Stimulated activated CD4-positive, alpha-beta T cell treated with anti-CD3 and anti-CD28 coated beads, TNF-alpha, amount 100 ng/mL, for 1 hour (primary cell): Measurements from ENCODE around the gene LMF1.
"Not testable (repeated sequence)": the region's sequence is repeated elsewhere in the genome, so short reads cannot be mapped to it uniquely, and the experiment has no call there.

Experiments used
- DNase-seq, 3 donors: peaks; one replicate each; pipeline ENCODE4 v3.0.0-alpha.2; 2020; ENCODE audit warnings: low read depth in 3 of 3, low spot score in 1 of 3

Gene LMF1

DNA sequence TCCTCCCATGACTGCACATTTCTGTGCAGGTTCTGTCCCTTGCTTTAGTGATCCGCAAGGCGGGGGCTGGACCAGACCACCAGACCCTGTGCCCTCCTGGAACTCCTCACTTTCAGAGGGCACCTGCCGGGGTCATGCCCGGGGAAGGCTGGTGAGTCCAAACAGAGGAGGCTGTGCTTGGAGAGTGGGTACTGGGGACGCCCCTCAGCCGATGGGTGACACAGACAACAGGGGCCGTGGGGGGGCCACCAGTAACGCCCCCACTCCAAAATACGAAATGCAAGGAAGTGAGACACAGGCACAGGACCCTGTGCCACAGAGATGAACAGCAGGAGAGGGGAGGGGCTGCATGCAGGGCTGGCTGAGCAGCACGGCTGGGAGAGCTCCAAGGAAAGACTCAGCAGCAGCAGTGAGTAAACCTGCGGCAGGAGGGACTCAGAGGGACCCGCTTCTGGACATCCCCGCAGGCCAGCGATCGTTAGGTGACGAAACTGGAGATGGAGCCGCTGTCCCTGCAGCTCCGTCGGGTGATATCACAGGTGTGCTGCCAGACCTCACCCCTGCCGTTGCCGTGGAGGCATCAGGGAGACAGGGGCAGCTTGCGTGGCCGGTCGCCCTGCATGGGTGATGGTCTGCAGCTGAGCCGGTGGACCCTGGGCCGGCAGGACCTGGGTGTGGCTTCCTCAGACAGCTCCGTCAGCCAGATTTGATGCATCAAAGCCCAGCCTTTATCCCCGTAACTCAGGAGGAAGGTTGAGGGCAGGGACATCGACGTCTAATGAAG, 99.0 kb downstream of the LMF1 start:
- DNase-seq, result no peak

DNA sequence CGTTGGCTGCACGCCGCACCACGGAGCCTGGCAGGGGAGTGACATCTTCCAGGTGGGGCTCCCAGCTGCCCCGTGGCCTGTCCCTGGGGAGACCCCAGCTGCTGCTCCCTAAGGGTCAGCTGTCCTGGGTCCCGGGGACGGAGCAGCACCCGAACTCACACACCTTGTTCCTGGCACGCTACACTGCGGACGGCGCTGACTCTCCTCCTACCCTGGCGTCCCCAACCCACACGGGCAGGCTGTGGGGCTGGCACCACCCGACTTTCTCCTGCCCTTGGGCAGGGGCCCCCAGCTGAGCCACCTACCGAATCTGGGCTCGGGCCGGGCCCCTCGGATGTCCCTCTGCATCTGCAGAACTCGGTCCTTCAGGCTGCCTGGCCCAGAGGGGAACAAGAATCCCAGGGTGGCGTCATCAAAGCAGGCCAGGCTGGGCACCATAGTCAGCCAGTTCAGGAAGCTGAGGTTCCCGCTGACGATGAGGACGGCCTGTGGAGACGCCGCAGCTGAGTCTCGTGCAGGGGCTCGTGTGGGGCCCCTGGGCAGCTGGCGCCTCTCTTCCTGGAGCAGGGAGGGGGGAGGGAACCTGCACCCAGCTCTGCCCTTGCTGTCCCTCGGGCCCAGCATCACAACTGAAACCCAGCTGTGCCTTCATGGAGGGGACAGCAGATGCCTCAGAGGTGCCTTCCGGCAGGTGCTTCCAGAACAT, 99.8 kb downstream of the LMF1 start:
- no peak for DNase-seq

DNA sequence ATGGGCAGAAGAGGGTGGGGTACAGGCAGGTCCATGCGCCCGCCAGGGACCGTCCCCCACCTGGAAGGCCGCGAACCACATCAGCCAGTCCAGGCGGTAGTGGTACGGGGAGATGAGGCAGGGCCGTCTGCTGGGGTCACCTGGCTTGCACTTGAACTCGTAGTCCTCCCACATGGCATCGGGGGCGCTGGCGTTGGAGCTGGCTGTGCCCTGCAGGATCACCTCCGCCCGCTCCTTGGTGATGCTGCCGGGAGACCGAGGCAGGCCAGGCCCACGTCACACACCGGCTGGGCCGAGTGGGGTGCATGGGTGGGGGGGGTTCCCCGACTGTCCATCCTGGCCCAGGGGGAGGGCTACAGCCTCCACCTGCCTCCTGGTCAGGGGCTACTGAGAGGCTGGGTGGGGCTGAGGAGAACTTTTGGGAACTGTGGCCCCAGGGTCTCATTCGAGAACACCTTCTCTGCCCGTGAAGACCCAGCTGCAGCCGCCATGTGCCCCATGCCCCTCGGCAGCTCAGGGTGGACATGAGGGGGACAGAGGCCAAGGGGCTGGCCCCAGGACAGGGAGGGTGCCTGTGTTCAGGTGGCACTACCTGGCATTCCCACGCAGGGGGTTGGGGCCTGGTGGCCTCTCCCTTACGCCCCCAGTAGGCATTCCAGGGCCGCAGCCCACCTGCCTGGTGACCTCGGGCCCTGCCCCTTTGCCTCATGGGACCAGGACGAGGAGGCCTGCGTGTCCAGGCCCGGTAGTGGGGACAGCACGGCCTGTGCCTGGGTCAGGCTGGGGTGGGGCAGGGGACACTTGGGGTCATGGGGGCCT, 100.8 kb downstream of the LMF1 start:
- DNase-seq, result no peak

DNA sequence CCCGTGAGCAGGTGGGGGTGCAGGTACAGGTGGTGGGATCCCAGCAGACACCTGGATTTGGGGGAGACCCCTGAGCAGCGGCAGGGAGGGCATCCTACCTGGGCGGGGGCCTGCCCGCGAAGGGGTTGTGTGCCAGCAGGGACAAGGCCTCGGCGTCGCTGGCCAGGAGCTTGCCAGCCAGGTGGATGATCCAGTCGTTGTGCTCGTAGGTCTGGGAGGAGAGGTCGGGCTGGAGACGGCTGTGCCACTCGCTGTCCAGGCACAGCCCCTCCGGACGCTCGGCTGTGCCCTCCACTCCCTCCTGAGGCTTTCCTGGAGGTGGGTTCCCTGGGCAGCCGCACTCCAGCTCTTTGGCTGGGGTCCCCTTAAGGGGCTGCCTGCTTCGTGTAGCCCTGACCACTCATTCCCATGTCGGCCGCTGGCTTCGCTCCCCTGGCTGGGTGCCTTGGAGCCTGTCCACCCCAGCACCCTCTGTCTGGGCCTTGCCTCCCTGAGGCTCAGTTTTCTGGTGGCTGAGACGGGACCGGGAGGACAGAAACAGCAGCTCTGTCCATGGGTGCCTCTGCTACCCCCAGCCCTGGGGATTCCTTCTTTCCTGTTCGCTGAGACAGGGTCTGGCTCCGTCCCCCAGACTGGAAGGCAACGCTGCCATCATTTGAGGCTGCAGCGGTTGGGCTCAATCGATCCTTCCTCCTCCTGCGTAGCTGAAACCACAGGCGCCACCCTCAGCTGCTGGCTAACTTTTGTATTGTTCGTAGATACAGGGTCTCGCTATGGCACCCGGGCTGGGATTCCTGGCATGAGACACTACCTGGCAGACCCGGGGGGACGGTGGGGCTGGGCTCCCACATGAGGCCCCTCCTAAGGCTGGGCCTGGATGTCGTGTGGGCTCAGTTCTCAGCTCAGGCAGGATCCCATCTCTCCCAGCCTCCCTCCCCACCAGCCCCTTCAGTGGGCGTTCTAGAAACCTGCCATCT, 101.7 kb downstream of the LMF1 start:
- no peak for DNase-seq

DNA sequence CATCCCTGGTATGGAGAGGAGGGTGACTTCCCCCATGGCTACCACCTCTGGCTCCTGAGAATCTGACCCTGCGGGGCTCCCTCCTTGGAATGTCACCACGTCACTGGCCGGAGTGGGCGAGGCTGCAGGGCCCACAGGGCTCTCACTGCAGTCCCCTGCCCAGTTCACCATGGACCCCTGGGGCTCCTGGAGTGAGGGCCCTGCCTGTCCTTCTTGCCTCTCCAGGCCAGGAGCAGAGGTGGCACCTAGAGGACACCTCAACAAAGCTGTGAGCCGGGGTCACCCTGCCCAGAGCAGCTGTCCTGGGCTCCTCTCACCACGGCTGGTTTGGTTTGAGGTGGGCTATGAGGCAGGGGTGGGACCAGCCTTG, 102.4 kb downstream of the LMF1 start:
- DNase-seq, result no peak

DNA sequence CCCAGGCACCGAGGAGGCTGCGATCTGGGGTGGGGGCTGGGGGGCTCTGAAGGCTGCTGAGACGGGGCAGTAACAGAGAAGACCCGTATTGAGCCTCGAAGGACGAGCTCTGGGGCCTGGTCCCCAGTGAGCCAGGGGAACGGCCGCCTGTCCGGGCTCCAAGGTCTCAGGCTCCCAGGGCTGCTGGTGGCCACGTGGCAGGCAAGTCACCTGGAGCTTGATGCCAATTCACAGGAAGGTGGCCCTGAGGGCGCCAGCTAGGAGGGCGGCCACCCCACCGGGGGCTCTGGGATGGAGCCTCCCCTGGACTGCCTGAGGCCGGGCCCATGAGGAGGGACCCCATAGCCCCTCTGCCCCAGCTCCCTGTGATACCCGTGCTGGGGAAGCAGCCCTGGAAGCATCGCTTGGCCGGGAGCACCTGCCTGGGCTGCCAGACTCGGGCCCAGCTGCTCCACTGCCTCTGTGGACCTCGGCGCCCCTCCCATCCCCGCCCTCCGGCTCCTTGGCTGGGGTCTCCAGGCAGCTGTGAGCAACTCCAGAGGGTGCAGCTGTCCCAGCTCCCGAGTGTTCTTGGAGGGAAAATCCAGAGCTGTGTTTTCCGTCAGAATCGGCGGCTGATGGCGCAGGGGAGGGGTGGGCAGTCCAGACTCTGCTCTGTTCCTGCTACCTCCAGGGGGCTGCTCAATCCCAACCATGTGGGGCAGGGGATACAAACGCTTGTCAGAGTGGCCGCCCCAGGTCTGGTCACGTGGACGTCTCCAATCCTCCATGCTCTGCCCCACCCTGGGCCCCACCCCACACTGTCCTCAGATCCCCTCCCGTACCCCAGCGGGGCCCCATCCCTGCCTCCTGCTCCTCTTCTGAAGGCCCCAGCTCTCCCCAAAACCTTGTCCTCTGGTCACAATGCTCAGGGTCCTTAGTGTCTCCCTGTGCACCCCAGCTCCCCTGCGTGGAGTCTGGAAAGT, 103.1 kb downstream of the LMF1 start:
- no peak for DNase-seq

DNA sequence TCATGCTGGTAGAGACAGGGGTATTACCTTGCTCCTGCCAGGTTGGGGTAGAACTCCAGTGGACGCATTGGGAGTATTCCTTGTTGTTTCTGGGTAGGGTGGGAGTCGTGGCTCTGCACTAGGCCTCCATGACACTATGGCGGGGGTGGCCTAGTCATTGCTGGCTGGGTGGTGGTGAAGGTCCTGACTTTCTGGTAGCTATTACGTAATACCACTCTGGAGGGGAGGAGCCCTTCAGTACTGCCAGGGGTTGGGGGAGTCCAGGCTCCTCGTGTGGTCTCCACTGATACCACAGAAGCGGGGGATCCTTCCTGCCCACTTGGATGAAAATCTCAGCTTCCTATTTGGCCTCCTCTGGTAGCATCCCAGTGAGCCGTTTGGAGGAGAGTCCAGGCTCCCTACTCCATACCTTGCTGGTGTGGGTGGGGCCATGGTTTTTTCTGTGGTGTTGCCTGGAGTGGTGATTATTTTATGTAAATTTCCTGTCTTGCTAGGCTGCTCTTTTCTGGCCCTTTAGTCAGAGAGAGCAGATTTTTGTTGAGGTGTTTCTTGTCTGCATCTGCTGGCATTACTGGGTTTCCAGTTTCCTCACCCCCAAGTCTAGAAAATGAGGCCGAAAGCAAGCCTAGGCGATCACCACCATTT, 104.4 kb downstream of the LMF1 start:
- DNase-seq, result no peak

DNA sequence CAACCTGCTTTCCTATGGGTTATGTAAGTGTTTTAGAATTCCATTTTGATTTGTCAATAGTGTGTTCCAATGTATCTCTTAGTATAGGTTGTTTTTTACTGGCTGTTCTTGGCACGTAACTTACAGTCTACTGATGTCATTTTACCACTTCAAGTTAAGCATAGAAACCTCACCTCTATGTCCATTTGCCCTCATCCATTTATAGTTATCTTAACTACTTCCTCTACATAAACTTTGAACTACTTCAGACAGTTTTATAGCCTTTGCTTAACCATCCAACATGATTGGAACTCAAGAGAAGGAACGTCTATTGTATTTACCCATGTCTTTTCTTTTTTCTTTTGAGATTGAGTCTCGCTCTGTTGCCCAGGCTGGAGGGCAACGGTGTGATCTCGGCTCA, 105.8 kb downstream of the LMF1 start:
- no peak for DNase-seq

DNA sequence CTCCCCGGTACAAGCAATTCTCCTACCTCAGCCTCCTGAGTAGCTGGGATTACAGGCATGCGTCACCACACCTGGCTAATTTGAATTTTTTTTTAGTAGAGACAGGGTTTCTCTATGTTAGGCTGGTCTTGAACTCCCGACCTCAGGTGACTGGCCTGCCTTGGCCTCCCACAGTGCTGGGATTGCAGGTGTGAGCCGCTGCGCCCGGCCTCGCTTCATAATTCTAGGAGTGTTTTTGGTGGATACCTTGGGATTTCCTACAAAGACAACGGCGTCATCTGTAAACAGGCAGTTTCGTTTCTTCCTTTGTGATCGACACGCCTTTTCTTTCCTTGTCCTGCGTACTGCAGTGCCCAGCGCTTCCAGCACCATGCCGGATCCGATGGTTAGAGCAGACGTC, 109.3 kb downstream of the LMF1 start:
- DNase-seq, result no peak

DNA sequence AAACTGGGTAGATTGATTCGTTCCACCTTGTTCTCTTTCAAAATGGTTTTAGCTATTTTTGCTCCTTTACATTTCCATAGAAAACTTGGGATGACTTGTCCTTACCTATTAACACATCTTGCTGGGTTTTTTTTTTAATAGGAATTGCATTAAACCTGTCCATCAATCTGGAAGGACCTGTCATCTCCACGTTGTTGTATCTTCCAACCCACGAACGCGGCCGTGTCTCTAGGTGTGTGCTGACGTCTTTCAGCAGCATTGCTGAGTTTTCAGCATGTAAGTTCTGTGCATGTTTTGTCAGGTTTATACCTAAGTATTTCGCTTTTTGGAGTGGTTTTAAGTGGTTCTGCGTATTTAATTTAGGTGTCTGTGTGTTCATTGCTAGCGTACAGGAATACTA, 109.9 kb downstream of the LMF1 start:
- no peak for DNase-seq

DNA sequence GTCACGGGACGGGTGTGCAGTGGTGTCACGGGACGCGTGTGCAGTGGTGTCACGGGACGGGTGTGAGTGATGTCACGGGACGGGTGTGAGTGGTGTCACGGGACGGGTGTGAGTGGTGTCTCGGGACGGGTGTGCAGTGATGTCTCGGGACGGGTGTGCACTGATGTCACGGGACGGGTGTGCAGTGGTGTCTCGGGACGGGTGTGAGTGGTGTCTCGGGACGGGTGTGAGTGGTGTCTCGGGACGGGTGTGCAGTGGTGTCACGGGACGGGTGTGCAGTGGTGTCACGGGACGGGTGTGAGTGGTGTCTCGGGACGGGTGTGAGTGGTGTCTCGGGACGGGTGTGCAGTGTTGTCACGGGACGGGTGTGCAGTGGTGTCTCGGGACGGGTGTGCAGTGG, 111.8 kb downstream of the LMF1 start:
- DNase-seq, result not testable (repeated sequence)

DNA sequence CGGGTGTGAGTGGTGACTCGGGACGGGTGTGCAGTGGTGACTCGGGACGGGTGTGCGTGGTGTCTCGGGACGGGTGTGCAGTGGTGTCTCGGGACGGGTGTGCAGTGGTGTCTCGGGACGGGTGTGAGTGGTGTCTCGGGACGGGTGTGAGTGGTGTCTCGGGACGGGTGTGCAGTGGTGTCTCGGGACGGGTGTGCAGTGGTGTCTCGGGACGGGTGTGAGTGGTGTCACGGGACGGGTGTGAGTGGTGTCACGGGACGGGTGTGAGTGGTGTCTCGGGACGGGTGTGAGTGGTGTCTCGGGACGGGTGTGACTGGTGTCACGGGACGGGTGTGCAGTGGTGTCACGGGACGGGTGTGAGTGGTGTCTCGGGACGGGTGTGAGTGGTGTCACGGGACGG, 112.3 kb downstream of the LMF1 start:
- DNase-seq, result not testable (repeated sequence)

DNA sequence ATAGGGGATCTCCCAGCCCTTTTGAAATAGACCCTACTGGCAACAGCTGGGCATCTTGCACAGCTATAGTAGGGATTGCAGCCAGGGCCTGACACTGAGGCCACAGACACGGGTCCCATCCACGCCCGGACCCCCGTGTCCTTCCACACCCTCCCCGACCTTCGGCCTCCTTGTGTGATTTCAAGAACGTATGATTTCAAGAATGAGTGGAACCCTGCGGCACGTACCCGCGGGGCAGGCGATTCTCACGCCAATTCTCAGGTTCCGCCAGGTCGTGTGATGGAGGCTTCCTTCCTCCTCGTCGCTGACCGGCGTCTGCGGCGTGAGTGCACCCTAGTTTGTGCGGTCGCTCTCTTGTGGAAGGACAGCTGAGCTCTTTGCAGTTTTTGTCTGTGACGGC, 114.0 kb downstream of the LMF1 start:
- no peak for DNase-seq

DNA sequence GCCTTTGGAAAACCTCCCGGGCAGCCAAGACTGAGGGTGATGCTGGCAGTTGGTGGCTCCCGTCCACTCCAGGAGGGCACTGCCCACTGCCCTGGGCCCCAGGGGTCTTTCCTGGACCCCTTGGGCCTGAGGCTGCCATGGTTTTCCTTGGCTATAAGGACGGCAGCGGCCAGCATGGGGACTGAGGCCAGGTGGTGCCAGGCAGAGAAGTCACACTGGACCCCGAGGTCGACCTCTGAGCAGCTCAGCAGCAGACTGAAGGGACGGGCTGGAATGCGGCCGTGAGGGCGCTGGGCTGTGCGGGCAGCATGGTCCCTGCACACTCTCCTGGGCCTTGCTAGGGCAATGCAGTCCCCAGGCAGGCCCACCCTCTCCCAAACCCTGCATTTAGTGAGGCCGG, 114.7 kb downstream of the LMF1 start:
- DNase-seq, result no peak

DNA sequence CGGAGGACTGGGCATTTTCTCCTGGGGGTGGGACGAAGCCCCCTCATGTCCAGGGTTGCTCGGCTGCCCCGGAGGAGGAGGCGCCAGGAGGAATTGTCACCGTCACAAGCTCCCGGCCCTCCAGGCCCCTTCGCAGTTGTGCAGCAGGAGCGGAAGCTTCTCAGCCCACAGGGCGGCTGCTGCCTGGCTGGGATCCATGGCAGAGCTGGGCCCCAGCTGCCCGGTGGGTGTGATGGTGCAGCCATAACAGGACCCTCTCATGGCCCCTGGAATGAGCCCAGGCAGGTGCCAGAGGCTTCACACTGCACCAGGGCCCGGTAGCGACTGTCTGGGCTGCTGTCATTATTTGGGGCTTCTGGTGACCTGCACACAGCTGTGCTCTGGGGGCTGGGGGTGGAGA, 115.3 kb downstream of the LMF1 start:
- no peak for DNase-seq

DNA sequence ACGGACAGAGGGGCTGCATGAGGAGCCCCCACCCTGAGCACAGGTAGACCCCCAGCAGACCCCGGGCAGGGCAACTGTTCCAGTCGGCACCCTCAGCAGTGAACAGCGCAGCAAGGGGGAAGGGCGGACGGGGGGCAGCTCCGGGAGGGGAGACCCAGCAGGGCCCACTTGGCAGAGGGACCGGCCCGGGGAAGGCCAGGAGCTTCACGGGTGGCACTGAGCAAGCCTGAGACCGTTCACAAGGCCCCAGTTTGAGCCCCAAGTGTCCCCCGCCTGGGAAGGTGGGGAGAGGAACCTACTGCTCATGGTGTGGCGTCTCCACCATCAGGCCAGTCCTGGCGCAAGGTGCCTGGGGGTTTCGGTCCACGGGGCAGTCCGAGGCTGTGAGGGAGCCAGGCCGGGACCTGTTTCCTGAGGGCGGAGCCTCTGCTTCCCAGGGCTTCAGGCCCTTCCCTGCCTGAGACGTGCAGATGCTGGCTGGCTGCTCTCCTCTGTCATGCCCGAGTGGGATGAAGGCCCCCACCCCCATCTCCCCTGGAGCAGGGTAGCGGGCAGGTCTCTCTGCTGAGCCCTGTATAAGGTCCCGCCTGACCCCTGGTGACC, 115.9 kb downstream of the LMF1 start:
- DNase-seq, result no peak

DNA sequence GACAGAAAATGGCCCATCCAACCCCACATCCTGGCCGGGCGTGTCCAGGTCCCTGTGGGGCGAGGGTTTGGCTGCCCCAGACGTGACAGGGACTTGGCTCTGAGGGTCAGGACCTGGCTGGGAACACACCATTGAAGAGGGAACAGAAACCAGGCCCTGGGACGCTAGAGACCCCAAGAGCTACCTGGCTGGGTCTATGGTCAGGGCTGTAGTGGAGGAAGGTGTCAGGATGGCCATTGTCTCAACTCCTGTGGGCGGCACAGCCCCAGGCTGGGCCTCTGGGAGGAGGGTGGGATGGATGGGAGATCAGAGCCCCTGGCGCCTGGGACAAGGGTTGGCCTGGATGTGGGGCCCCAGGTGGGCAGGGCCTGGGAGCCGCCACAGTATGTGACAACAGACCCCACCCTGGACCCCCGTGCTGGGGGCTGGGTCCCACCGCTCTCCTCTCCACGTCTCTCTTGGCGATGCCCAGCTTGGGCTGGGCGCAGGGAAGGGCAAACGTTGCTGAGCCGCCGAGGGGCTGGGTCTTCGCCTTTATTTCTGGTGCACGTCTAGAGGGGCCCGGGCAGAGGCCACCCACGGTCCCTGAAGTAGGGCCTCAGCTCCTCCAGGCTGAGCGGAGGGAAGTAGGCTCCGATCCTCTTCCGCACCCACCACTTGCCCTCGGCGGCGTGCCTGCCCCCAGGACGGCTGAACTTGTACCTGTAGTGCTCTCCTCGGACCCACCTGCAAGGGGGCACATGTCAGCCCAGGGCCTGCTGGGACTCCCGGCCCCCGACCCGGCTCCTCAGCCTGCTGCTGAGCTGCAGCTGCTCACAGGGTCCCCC, 116.6 kb downstream of the LMF1 start:
- no peak for DNase-seq

DNA sequence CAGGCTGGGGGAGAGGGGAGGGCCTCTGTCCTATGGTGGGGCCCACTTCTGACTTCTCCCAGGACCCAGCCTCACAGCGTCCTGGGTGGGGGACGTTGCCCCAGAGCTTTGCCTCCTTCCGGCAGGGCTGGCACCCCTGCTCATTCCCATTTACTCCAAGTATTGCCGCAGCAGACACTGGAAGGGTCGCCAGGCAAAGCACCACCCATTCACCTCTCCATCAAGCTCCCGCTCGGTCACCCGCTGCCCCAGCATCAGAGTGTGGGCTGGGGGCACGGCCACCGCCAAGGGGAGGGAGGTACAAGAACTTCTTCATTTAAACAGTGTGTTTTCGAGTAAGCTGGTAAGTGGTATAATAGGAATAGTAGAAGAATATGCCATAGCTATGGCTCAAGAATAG, 117.5 kb downstream of the LMF1 start:
- DNase-seq, result no peak
